Activated T-helper 2 cell treated with anti-CD3 and anti-CD28 coated beads, Interferon-gamma antibody, Interleukin-2, Interleukin-4, amounts not matched to agents 10 μg/mL and 5 μg/mL and 100 μg/mL, durations not matched to agents 14 hours and 24 hours and 36 hours (primary cell): ENCODE measurements around the gene SMIM26. TPM values are rescaled to one million over a fixed set of nuclear protein-coding genes. Genes with fewer than 3 reads are reported as not detected.
A peak's percentile ranks its signal among the peaks of the same experiment; 100 is the strongest.
"Not testable (repeated sequence)": the region's sequence is repeated elsewhere in the genome, so short reads cannot be mapped to it uniquely, and the experiment has no call there.

Experiments
- DNase-seq: peaks from one replicate; pipeline ENCODE4 v3.0.0; 2021; ENCODE audit warnings: low spot score
- H3K27ac Mint-ChIP-seq: one replicate; pipeline ENCODE4 v1.8.0; 2021; ENCODE audit warnings: mixed read lengths
- H3K27me3 Mint-ChIP-seq: one replicate; pipeline ENCODE4 v1.8.0; 2021; ENCODE audit warnings: low read depth, mixed read lengths
- H3K36me3 Mint-ChIP-seq: one replicate; pipeline ENCODE4 v1.8.0; 2021; ENCODE audit warnings: low read depth, mixed read lengths
- H3K4me1 Mint-ChIP-seq: one replicate; pipeline ENCODE4 v1.8.0; 2021; ENCODE audit warnings: low read depth, mixed read lengths
- H3K4me3 Mint-ChIP-seq: one replicate; pipeline ENCODE4 v1.8.0; 2021; ENCODE audit warnings: low read depth, mild to moderate bottlenecking, moderate library complexity, mixed read lengths
- H3K9me3 Mint-ChIP-seq: one replicate; pipeline ENCODE4 v1.8.0; 2021; ENCODE audit warnings: mixed read lengths
- intact Hi-C: fragments of 100-400 bp; cut with micrococcal nuclease; formaldehyde crosslinking; loops from one replicate; pipeline ENCODE4 v1.15.1; 2023
- total RNA-seq: library from RNA; stranded (reverse); gene quantifications from 2 replicates; pipeline ENCODE4 v1.2.3, GENCODE V29; 2022

SMIM26 gene, protein sequence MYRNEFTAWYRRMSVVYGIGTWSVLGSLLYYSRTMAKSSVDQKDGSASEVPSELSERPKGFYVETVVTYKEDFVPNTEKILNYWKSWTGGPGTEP
- 55.0 and 60.2 TPM in 2 replicates for total RNA-seq

DNA sequence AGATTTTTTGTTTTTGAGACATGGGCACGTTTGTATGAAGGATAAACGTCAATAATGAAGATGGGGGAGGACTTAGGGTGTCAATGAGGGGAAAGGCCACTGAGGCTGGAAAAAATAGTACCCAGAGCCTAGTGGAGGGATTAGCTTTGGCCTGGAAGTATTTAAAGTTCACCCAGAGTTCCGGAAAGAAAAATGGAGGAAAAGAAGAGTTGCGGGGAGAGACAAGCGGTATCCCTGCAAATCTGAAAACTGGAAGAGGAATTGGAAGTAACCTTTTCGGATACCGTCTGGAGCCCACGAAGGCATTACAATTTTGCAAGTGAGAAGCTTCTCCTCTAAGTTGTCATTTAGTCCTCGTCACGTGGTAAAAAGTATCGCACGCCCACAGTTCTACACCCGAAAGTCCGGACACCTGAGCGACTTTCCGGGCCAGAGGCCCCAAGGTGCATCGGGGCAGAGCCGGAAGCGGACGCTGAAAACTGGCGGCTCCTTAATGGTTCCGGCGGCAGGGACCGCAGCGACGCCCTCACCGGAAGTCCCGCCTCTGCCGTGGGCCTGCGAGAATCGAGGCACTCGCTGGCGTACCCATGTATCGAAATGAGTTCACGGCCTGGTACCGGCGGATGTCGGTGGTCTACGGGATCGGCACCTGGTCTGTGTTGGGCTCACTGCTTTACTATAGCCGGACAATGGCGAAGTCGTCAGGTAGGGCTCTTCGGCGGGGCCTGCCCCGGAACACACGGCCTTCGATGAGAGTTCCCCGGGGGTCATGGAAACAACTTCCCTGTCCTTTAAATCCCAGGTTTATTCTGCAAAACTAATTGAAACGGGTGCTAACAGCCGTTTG, at the start of gene SMIM26:
Gene SMIM26 (plus strand): TSS at position 541 of the 847 bp plus-strand sequence. CDS start 47 bp downstream, at position 588.
- Mint-ChIP-seq H3K27ac (peak within 1 kb of the TSS; percentile 96), H3K4me3 (peak within 1 kb of the TSS; percentile 97), H3K9me3 (peaks cover 4% of the 10 kb centered on the region), H3K36me3 (peaks cover 40% of the 10 kb centered on the region), H3K4me1 (peaks cover 10% of the 10 kb centered on the region), H3K27me3 (no peaks in the 10 kb centered on the region)
- DNase-seq: peak; percentile 91
- intact Hi-C loops: loop anchor here (1.0 kb wide), 3 partner anchors 20 to 100 kb away; partner anchors contain the start of genes DZANK1, POLR3F and SEC23B

DNA sequence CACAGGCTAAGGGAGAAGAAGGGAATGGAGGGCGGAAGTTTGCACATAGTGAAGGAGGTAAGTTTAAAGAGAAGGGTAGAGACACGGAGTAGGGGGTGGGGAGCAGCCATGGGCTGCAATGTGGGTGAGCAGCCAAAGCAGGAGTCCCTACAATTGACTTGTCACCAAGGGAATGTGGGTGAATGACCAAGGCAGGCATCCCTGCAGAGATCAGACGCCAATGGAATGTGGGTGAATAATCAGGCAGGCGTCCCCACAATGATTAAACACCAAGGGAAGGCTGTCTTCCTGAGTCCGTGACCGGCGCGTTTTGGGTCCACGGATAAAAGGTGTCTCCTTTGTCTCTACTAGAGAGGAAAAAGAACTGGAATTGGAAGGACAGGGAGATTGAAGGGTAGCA, 45.2 kb upstream of the SMIM26 start:
- H3K4me1 Mint-ChIP-seq, H3K27ac Mint-ChIP-seq, intact Hi-C loops, H3K27me3 Mint-ChIP-seq, H3K9me3 Mint-ChIP-seq, DNase-seq, H3K4me3 Mint-ChIP-seq: not testable (repeated sequence)
- peaks cover 22% of the 10 kb centered on the region for H3K36me3 Mint-ChIP-seq

DNA sequence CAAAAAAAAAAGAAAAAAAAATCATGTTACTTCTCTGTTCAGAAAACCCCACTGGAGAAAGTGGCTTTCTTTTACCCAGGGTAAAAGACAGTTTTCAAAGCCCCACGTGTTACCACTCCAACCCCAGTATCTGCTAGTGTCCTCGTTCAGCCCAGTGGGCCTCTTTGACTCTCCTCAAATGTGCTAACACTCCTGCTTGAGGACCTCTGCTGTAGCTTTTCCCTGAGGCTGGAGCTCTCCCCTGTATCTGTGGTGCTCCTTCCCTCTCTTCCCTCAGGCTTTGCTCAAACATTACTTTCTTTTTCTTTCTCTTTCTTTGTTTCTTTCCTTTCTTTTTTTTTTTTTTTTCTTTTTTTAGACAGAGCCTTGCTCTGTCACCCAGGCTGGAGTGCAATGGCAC, 44.2 kb upstream of the SMIM26 start:
- H3K9me3 Mint-ChIP-seq: no peaks in the 10 kb centered on the region
- H3K4me3 Mint-ChIP-seq: no peak overlapping the region
- intact Hi-C loops: no loop called here
- H3K36me3 Mint-ChIP-seq: peaks cover 30% of the 10 kb centered on the region
- no peak overlapping the region for H3K27ac Mint-ChIP-seq
- no peaks in the 10 kb centered on the region for H3K4me1 Mint-ChIP-seq
- DNase-seq: no peak
- H3K27me3 Mint-ChIP-seq: no peaks in the 10 kb centered on the region

DNA sequence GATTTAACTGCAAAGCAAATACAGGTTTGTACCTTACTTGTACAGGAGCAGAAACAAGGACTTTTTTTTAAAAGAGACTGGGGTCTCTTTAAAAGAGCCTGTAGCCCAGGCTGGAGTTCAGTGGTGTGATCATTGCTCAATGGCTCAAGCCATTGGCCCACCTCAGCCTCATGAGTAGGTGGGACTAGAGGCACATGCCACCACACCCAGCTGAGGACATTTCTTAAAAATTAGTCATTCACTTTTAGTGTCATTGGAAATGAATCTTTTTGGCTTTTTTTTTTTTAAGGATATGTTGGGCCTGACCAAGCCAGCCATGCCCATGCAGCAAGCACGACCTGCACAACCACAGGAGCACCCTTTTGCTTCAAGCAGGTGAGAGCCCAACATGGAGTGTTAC, 42.6 kb upstream of the SMIM26 start:
- H3K4me1 Mint-ChIP-seq: no peaks in the 10 kb centered on the region
- H3K4me3 Mint-ChIP-seq: no peak overlapping the region
- no peak for DNase-seq
- H3K36me3 Mint-ChIP-seq: peaks cover 46% of the 10 kb centered on the region
- intact Hi-C loops: no loop called here
- H3K27ac Mint-ChIP-seq: no peak overlapping the region
- no peaks in the 10 kb centered on the region for H3K27me3 Mint-ChIP-seq
- H3K9me3 Mint-ChIP-seq: no peaks in the 10 kb centered on the region

DNA sequence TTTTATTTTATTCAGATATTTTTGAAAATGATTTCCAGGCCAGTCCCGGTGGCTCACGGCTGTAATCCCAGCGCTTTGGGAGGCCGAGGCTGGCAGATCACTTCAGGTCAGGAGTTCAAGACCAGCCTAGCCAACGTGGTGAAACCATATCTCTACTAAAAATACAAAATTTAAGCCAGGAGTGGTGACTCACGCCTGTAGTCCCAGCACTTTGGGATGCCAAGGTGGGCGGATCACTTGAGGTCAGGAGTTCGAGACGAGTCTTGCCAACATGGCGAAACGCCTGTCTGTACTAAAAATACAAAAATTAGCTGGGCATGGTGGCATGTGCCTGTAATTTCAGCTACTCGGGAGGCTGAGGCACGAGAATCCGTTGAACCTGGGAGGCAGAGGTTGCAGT, 40.5 kb upstream of the SMIM26 start:
- DNase-seq, H3K4me3 Mint-ChIP-seq, H3K27me3 Mint-ChIP-seq, H3K4me1 Mint-ChIP-seq, intact Hi-C loops, H3K9me3 Mint-ChIP-seq, H3K27ac Mint-ChIP-seq: not testable (repeated sequence)
- H3K36me3 Mint-ChIP-seq: peaks cover 62% of the 10 kb centered on the region

DNA sequence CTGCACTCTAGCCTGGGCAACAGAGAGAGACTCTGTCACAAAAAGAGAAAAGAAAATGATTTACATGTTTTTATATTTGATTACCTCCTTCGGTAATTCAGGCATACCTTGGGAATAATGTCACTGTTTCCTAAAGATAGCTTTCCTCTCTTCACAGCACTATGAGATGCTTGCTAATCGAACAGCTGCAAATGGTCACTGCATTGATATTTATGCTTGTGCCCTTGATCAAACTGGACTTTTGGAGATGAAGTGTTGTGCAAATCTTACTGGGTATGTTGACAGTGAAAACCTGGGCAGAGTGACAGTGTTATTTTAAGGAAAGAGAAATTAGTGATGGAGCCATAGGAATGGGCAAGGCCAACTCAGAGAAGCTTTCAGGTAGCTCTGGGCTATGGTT, 39.9 kb upstream of the SMIM26 start:
- Mint-ChIP-seq H3K27ac (no peak overlapping the region), H3K27me3 (no peaks in the 10 kb centered on the region), H3K4me1 (no peaks in the 10 kb centered on the region), H3K9me3 (no peaks in the 10 kb centered on the region), H3K4me3 (no peak overlapping the region), H3K36me3 (peaks cover 68% of the 10 kb centered on the region)
- intact Hi-C loops: no loop called here
- no peak for DNase-seq

DNA sequence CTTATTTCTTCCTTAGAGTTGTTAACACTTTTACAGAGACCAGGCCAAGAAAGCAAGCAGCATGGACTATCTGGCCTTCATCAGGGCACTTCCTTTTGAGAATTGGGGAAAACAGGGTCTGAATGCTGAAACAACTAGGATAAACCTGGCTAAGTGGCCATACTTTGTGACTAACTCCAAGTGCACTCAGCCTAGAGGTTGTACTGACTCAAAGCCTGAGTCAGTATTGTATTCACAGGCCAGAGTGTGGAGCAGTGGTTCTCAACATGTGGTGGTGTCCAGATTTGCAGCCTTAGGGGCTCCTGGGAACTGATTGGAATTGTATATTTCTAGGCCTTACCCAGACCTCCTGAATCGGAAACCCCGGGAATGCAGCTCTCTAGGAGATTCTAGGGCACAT, 39.4 kb upstream of the SMIM26 start:
- no peaks in the 10 kb centered on the region for H3K9me3 Mint-ChIP-seq
- no peak overlapping the region for H3K27ac Mint-ChIP-seq
- no peaks in the 10 kb centered on the region for H3K4me1 Mint-ChIP-seq
- no peaks in the 10 kb centered on the region for H3K27me3 Mint-ChIP-seq
- H3K4me3 Mint-ChIP-seq: no peak overlapping the region
- DNase-seq: no peak
- intact Hi-C loops: no loop called here
- peaks cover 73% of the 10 kb centered on the region for H3K36me3 Mint-ChIP-seq

DNA sequence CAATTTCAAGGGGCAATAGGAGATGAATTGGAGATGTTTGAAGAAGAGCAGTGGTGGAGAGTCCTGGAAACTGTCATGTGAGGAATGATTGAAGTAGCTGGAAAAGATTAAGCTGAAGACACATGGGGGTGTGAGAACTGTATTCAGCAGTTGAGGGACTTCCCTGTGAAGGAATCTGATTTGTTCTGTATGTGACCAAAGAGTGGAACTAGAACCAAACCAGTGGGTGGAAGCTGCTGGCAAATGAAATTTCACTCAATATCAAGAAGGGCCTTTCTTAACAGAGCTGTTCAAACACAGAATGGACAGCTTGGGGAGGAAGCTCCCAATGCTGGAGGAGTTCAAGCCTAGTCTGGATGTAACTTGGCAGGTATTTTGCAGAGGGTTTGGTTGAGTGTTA, 38.2 kb upstream of the SMIM26 start:
- intact Hi-C loops: no loop called here
- Mint-ChIP-seq H3K4me1 (no peaks in the 10 kb centered on the region), H3K36me3 (peaks cover 82% of the 10 kb centered on the region), H3K27ac (no peak overlapping the region), H3K27me3 (no peaks in the 10 kb centered on the region), H3K4me3 (no peak overlapping the region), H3K9me3 (no peaks in the 10 kb centered on the region)
- DNase-seq: no peak

DNA sequence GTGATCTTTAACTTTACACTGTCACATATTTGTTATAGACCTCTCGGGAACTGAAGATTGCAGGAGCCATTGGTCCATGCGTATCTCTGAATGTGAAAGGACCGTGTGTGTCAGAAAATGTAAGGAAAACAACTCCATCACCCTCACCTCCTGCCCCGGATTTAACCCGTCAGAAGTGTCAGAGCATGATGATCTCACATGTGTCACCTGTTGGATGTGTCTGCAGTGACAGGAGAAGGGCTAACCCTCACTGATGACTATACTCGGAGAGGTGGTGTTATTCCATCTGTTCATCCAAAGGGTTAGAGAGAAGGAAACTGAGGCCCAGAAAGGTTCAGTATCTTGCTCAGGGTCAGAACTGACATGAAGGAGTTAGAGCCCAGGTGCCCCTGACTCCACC, 34.6 kb upstream of the SMIM26 start:
- no peak overlapping the region for H3K4me3 Mint-ChIP-seq
- no peak for DNase-seq
- H3K36me3 Mint-ChIP-seq: peaks cover 90% of the 10 kb centered on the region
- intact Hi-C loops: no loop called here
- H3K9me3 Mint-ChIP-seq: no peaks in the 10 kb centered on the region
- no peaks in the 10 kb centered on the region for H3K27me3 Mint-ChIP-seq
- no peaks in the 10 kb centered on the region for H3K4me1 Mint-ChIP-seq
- H3K27ac Mint-ChIP-seq: no peak overlapping the region

DNA sequence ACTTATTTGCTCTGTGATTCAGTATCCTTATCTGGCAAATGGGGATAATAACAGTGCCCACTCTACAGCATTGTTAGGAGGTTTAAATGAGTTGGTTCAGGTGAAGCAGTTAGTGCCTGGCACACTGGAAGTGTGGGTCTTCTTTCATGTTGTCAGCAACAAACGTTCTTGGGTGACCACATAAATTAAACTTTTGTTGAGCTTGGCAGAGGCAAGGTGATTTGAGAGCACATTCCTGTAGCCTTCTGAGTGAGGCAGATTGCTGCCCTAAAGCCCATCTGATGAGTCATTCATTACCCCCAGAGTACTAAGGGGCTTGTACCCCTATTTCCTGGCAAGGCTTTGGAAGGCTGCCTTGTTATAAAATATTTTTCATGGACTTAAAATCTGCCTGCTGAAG, 33.7 kb upstream of the SMIM26 start:
- H3K4me1 Mint-ChIP-seq: no peaks in the 10 kb centered on the region
- H3K4me3 Mint-ChIP-seq: no peak overlapping the region
- no peak overlapping the region for H3K27ac Mint-ChIP-seq
- intact Hi-C loops: no loop called here
- no peak for DNase-seq
- peaks cover 87% of the 10 kb centered on the region for H3K36me3 Mint-ChIP-seq
- H3K27me3 Mint-ChIP-seq: no peaks in the 10 kb centered on the region
- no peaks in the 10 kb centered on the region for H3K9me3 Mint-ChIP-seq

DNA sequence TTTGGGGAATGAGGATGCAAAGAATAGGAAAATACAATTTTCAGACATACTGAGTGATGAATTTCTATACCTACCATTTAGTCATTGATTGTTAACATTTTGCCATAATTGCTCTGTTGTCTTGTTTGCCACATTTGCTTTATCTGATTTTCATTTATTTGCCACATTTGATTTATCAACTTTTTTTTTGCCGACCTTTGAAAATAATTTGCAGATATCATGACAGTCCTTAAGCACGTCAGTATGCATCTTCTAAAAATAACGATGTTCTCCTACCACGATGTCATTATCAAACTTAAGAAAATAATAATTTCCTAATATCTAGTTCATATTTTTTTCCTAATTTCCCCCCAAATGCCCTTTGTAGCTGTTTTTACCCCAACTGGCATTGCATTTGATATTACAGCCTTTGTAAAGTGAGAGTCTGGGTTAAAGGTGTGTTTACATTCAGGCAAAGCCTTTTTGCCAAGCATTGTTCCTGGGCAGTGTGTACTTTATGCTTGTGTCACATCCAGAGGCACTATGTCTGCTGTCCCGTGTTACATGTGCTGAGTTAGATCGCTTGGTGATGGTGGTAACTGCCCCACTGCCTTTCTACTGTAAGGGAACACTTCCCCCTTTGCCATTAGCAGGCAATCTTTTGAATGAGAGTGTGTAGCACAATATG, 33.1 kb upstream of the SMIM26 start:
- H3K4me3 Mint-ChIP-seq: no peak overlapping the region
- no peaks in the 10 kb centered on the region for H3K9me3 Mint-ChIP-seq
- no peaks in the 10 kb centered on the region for H3K27me3 Mint-ChIP-seq
- DNase-seq: no peak
- intact Hi-C loops: no loop called here
- no peaks in the 10 kb centered on the region for H3K4me1 Mint-ChIP-seq
- H3K36me3 Mint-ChIP-seq: peaks cover 84% of the 10 kb centered on the region
- no peak overlapping the region for H3K27ac Mint-ChIP-seq

DNA sequence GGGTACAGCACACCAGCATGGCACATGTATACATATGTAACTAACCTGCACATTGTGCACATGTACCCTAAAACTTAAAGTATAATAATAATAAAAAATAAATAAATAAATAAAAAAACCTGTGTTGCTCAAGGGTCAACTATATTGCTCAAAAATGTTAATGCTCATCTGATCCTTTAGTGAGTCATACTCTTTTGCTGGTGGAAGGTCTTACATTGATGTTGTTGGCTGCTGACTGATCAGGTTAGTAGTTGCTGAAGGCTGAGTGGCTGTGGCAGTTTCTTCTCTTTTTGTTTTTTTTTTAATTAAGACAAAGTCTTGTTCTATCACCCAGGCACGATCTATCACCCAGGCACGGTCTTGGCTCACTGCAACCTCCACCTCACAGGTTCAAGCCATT, 29.6 kb upstream of the SMIM26 start:
- DNase-seq: no peak
- no peaks in the 10 kb centered on the region for H3K27me3 Mint-ChIP-seq
- no peaks in the 10 kb centered on the region for H3K9me3 Mint-ChIP-seq
- peaks cover 78% of the 10 kb centered on the region for H3K36me3 Mint-ChIP-seq
- no peak overlapping the region for H3K4me3 Mint-ChIP-seq
- H3K4me1 Mint-ChIP-seq: peaks cover 8% of the 10 kb centered on the region
- intact Hi-C loops: no loop called here
- no peak overlapping the region for H3K27ac Mint-ChIP-seq

DNA sequence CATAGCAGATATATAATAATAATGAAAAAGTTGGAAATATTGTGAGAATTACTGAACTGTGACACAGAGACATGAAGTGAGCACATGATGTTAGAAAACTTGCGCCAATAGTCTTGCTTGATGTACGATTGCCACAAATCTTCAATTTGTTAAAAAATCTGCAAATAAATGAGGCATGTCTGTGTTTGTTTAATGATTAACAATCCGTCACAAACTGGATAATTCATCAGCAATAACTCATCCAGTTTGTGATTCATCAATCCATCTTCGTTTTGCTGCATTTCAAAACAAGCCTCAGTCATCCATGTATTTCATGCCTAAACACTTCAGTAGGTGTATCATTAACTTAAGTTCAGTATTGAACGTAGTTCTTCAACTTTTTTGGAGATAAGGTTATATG, 25.5 kb upstream of the SMIM26 start:
- intact Hi-C loops: no loop called here
- no peak for DNase-seq
- Mint-ChIP-seq H3K27ac (no peak overlapping the region), H3K4me3 (no peak overlapping the region), H3K9me3 (no peaks in the 10 kb centered on the region), H3K36me3 (peaks cover 80% of the 10 kb centered on the region), H3K27me3 (no peaks in the 10 kb centered on the region), H3K4me1 (peaks cover 11% of the 10 kb centered on the region)
